ENCODE data around the gene ACOXL. TPM values are rescaled to one million over a fixed set of nuclear protein-coding genes. Genes with fewer than 3 reads are reported as not detected.

ACOXL gene
- total and polyA plus RNA-seq, 2 experiments from 2014 or later = not detected

- Histone ChIP-seq H3K27ac (no peak overlapping the region), H3K9me2 (ENCODE audit: insufficient read depth) (no peaks in the 10 kb centered on the region), H3K9ac (no peak overlapping the region), H3K4me2 (ENCODE audit: unreplicated experiment) (no peak overlapping the region), H4K20me1 (ENCODE audit: insufficient read depth) (no peaks in the 10 kb centered on the region), H3F3A (ENCODE audit: insufficient read depth) (no peaks in the 10 kb centered on the region), H3K4me3 (no peak overlapping the region), H3K27me3 (replicated peaks; ENCODE audit: insufficient read depth) (peaks cover 71% of the 10 kb centered on the region), H3K4me1 (ENCODE audit: insufficient read depth) (no peaks in the 10 kb centered on the region), H2AFZ (no peak overlapping the region), H3K79me2 (ENCODE audit: insufficient read depth) (no peaks in the 10 kb centered on the region), H3K9me3 (ENCODE audit: low read depth) (no peaks in the 10 kb centered on the region), H3K36me3 (ENCODE audit: low read depth) (no peaks in the 10 kb centered on the region)
- WGBS, 2 experiments (ENCODE audit: low coverage in 1 of 2, low lambda C conversion rate in 2 of 2, missing lambda C conversion rate in 2 of 2) = 52 to 74% methylated on average over 4 of the region's 4 CpGs
- TF ChIP-seq EZH2 (IDR thresholded peaks at IDR 0.05; ENCODE audit: insufficient read depth, poor library complexity, severe bottlenecking) = no peak
- no peak for TF ChIP-seq EZH2phosphoT487 (IDR thresholded peaks at IDR 0.05; ENCODE audit: insufficient read depth, low read depth)
- in situ Hi-C loops (cut with MboI) = no loop called here
- no peak for DNase-seq
Measured at GRCh38 chr2:110735366-110735765, 3.0 kb downstream of the ACOXL start.

GRCh38 chr2:110737783-110738182, 5.4 kb downstream of the ACOXL start:
- H3K27me3 ChIP-seq (replicated peaks; ENCODE audit: insufficient read depth) = peaks cover 63% of the 10 kb centered on the region
- TF ChIP-seq EZH2 (IDR thresholded peaks at IDR 0.05; ENCODE audit: insufficient read depth, poor library complexity, severe bottlenecking) (no peak), EZH2phosphoT487 (IDR thresholded peaks at IDR 0.05; ENCODE audit: insufficient read depth, low read depth) (no peak)
- no peak overlapping the region for H2AFZ ChIP-seq
- in situ Hi-C loops (cut with MboI) = no loop called here
- H3K27ac ChIP-seq = no peak overlapping the region
- no peak overlapping the region for H3K4me3 ChIP-seq
- H4K20me1 ChIP-seq (ENCODE audit: insufficient read depth) = no peaks in the 10 kb centered on the region
- H3F3A ChIP-seq (ENCODE audit: insufficient read depth) = no peaks in the 10 kb centered on the region
- H3K9me2 ChIP-seq (ENCODE audit: insufficient read depth) = no peaks in the 10 kb centered on the region
- H3K4me1 ChIP-seq (ENCODE audit: insufficient read depth) = no peaks in the 10 kb centered on the region
- H3K36me3 ChIP-seq (ENCODE audit: low read depth) = no peaks in the 10 kb centered on the region
- no peaks in the 10 kb centered on the region for H3K79me2 ChIP-seq (ENCODE audit: insufficient read depth)
- no peaks in the 10 kb centered on the region for H3K9me3 ChIP-seq (ENCODE audit: low read depth)
- no peak overlapping the region for H3K9ac ChIP-seq
- DNase-seq = no peak
- WGBS, 2 experiments (ENCODE audit: low coverage in 1 of 2, low lambda C conversion rate in 2 of 2, missing lambda C conversion rate in 2 of 2) = 38 to 50% methylated on average over 2 of the region's 2 CpGs
- H3K4me2 ChIP-seq (ENCODE audit: unreplicated experiment) = no peak overlapping the region

- Histone ChIP-seq H4K20me1 (ENCODE audit: insufficient read depth) (no peaks in the 10 kb centered on the region), H3K4me1 (ENCODE audit: insufficient read depth) (no peaks in the 10 kb centered on the region), H2AFZ (no peak overlapping the region), H3F3A (ENCODE audit: insufficient read depth) (no peaks in the 10 kb centered on the region), H3K79me2 (ENCODE audit: insufficient read depth) (no peaks in the 10 kb centered on the region), H3K27me3 (replicated peaks; ENCODE audit: insufficient read depth) (peaks cover 54% of the 10 kb centered on the region), H3K27ac (no peak overlapping the region), H3K9me2 (ENCODE audit: insufficient read depth) (no peaks in the 10 kb centered on the region), H3K9me3 (ENCODE audit: low read depth) (no peaks in the 10 kb centered on the region), H3K4me3 (no peak overlapping the region), H3K9ac (no peak overlapping the region), H3K36me3 (ENCODE audit: low read depth) (no peaks in the 10 kb centered on the region), H3K4me2 (ENCODE audit: unreplicated experiment) (no peak overlapping the region)
- 69 to 73% methylated on average over 9 of the region's 9 CpGs for WGBS, 2 experiments (ENCODE audit: low coverage in 1 of 2, low lambda C conversion rate in 2 of 2, missing lambda C conversion rate in 2 of 2)
- TF ChIP-seq EZH2 (IDR thresholded peaks at IDR 0.05; ENCODE audit: insufficient read depth, poor library complexity, severe bottlenecking) (no peak), EZH2phosphoT487 (IDR thresholded peaks at IDR 0.05; ENCODE audit: insufficient read depth, low read depth) (no peak)
- in situ Hi-C loops (cut with MboI) = no loop called here
- DNase-seq = no peak
Measured at GRCh38 chr2:110740747-110741349, 8.5 kb downstream of the ACOXL start.

- Histone ChIP-seq H2AFZ (no peak overlapping the region), H3K9me2 (ENCODE audit: insufficient read depth) (no peaks in the 10 kb centered on the region), H3K27ac (no peak overlapping the region), H3K4me1 (ENCODE audit: insufficient read depth) (no peaks in the 10 kb centered on the region), H3K79me2 (ENCODE audit: insufficient read depth) (no peaks in the 10 kb centered on the region), H3K9ac (no peak overlapping the region), H3K27me3 (replicated peaks; ENCODE audit: insufficient read depth) (peaks cover 50% of the 10 kb centered on the region), H4K20me1 (ENCODE audit: insufficient read depth) (no peaks in the 10 kb centered on the region), H3K9me3 (ENCODE audit: low read depth) (no peaks in the 10 kb centered on the region), H3K4me2 (ENCODE audit: unreplicated experiment) (no peak overlapping the region), H3K36me3 (ENCODE audit: low read depth) (no peaks in the 10 kb centered on the region), H3F3A (ENCODE audit: insufficient read depth) (no peaks in the 10 kb centered on the region), H3K4me3 (no peak overlapping the region)
- WGBS, 2 experiments (ENCODE audit: low coverage in 1 of 2, low lambda C conversion rate in 2 of 2, missing lambda C conversion rate in 2 of 2) = 51 to 55% methylated on average over 9 of the region's 9 CpGs
- TF ChIP-seq EZH2phosphoT487 (IDR thresholded peaks at IDR 0.05; ENCODE audit: insufficient read depth, low read depth) = no peak
- TF ChIP-seq EZH2 (IDR thresholded peaks at IDR 0.05; ENCODE audit: insufficient read depth, poor library complexity, severe bottlenecking) = no peak
- in situ Hi-C loops (cut with MboI) = no loop called here
- DNase-seq = no peak
Measured at GRCh38 chr2:110741491-110741980, 9.2 kb downstream of the ACOXL start.
